ENCODE results near the gene TMEM176B. TPM values are rescaled to one million over a fixed set of nuclear protein-coding genes. Genes with fewer than 3 reads are reported as not detected.

The TMEM176B gene
- total RNA-seq, 2 donors from 2014 or later: 32.9 to 36.3 TPM

GRCh38 chr7:150787321-150788281 is 12.6 kb downstream of the TMEM176B start:
- TF ChIP-seq POLR2A (IDR thresholded peaks at IDR 0.05) (no peak), CTCF (IDR thresholded peaks at IDR 0.05) (no peak)
- ATAC-seq: no peak
- WGBS, 2 donors: 39 to 47% methylated on average over 10 of the region's 10 CpGs
- Histone ChIP-seq H3K4me1 (peaks cover 25% of the 10 kb centered on the region), H3K27ac (peak overlapping the region in 3 of 4 donors; percentile 7 to 48 (median 19)), H3K27me3 (no peaks in the 10 kb centered on the region), H3K4me3 (no peak overlapping the region), H3K9me3 (no peaks in the 10 kb centered on the region), H3K36me3 (replicated peaks in 1 of 2; ENCODE audit: insufficient read depth in 1 of 2, low read depth in 2 of 2) (no peaks in the 10 kb centered on the region)
- intact Hi-C loops (cut with DNase I): no loop called here
- peak in 1 of 4 donors; percentile 63 for DNase-seq

GRCh38 chr7:150784954-150785353 is 15.2 kb downstream of the TMEM176B start:
- intact Hi-C loops (cut with DNase I): no loop called here
- Histone ChIP-seq H3K27me3 (no peaks in the 10 kb centered on the region), H3K36me3 (replicated peaks in 1 of 2; ENCODE audit: insufficient read depth in 1 of 2, low read depth in 2 of 2) (no peaks in the 10 kb centered on the region), H3K9me3 (no peaks in the 10 kb centered on the region), H3K27ac (peak overlapping the region in 1 of 4 donors; percentile 51), H3K4me1 (peaks cover 25% of the 10 kb centered on the region), H3K4me3 (no peak overlapping the region)
- DNase-seq (no peak), ATAC-seq (no peak)
- TF ChIP-seq CTCF (IDR thresholded peaks at IDR 0.05): no peak
- no peak for TF ChIP-seq POLR2A (IDR thresholded peaks at IDR 0.05)
- WGBS, 2 donors: 68 to 86% methylated on average over 4 of the region's 4 CpGs

- Histone ChIP-seq H3K9me3 (no peaks in the 10 kb centered on the region), H3K36me3 (replicated peaks in 1 of 2; ENCODE audit: insufficient read depth in 1 of 2, low read depth in 2 of 2) (no peaks in the 10 kb centered on the region), H3K27ac (peak overlapping the region in 1 of 4 donors; percentile 53), H3K27me3 (no peaks in the 10 kb centered on the region), H3K4me3 (no peak overlapping the region), H3K4me1 (peaks cover 25% of the 10 kb centered on the region)
- DNase-seq (peak in 3 of 4 donors; percentile 39 to 61 (median 54)), ATAC-seq (peak; percentile 50)
- TF ChIP-seq POLR2A (IDR thresholded peaks at IDR 0.05): no peak
- intact Hi-C loops (cut with DNase I): no loop called here
- 29 to 32% methylated on average over 9 of the region's 9 CpGs for WGBS, 2 donors
Measured at GRCh38 chr7:150784120-150784736, 15.9 kb downstream of the TMEM176B start.

GRCh38 chr7:150781961-150782360 is 18.2 kb downstream of the TMEM176B start:
- Histone ChIP-seq H3K9me3 (no peaks in the 10 kb centered on the region), H3K27me3 (no peaks in the 10 kb centered on the region), H3K4me3 (no peak overlapping the region), H3K4me1 (peaks cover 13% of the 10 kb centered on the region), H3K36me3 (replicated peaks in 1 of 2; ENCODE audit: insufficient read depth in 1 of 2, low read depth in 2 of 2) (no peaks in the 10 kb centered on the region), H3K27ac (no peak overlapping the region)
- no peak for TF ChIP-seq CTCF (IDR thresholded peaks at IDR 0.05)
- TF ChIP-seq POLR2A (IDR thresholded peaks at IDR 0.05): no peak
- ATAC-seq (no peak), DNase-seq (no peak)
- 89% methylated on average over 2 of the region's 2 CpGs for WGBS, 2 donors
- intact Hi-C loops (cut with DNase I): no loop called here

GRCh38 chr7:150781103-150781502 is 19.1 kb downstream of the TMEM176B start:
- no peak for ATAC-seq
- intact Hi-C loops (cut with DNase I): no loop called here

More at GRCh38 chr7:150781103-150781502, 19.1 kb downstream of the TMEM176B start:
- TF ChIP-seq CTCF (IDR thresholded peaks at IDR 0.05) (no peak), POLR2A (IDR thresholded peaks at IDR 0.05) (no peak)
- DNase-seq: no peak
- peaks cover 13% of the 10 kb centered on the region for H3K4me1 ChIP-seq
- no peaks in the 10 kb centered on the region for H3K9me3 ChIP-seq
- H3K27ac ChIP-seq: peak overlapping the region in 1 of 4 donors; percentile 43
- WGBS, 2 donors: 37 to 39% methylated on average over 3 of the region's 3 CpGs
- H3K4me3 ChIP-seq: no peak overlapping the region
- no peaks in the 10 kb centered on the region for H3K36me3 ChIP-seq (replicated peaks in 1 of 2; ENCODE audit: insufficient read depth in 1 of 2, low read depth in 2 of 2)
- H3K27me3 ChIP-seq: no peaks in the 10 kb centered on the region
